ENCODE data around the gene CELSR1. TPM values are rescaled to one million over a fixed set of nuclear protein-coding genes. Genes with fewer than 3 reads are reported as not detected.

The CELSR1 gene
- total RNA-seq, 1 donor: 1.1 TPM

DNA sequence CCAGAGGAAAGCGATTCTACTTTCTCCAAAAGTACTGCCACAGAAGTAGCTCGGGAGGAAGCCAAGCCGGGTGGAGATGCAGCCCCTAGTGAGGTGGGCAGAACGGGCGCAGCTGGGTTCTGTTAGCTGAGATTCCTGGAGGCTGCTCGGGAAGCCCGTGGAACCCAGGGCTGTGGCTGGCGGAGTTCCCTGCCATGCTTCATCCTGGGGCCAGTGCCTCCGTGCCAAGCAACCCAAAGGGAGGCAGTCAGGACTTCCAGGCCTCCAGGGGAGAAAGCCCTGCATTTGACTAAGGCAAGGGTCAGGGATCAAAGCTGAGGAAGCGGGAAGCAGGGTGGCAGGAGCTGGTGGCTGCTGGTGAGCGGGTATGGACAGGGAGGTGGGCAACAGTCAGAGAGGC, 208.6 kb downstream of the CELSR1 start:
- DNase-seq (ENCODE audit: low read depth): no peak
- TF ChIP-seq, protein P1, sequence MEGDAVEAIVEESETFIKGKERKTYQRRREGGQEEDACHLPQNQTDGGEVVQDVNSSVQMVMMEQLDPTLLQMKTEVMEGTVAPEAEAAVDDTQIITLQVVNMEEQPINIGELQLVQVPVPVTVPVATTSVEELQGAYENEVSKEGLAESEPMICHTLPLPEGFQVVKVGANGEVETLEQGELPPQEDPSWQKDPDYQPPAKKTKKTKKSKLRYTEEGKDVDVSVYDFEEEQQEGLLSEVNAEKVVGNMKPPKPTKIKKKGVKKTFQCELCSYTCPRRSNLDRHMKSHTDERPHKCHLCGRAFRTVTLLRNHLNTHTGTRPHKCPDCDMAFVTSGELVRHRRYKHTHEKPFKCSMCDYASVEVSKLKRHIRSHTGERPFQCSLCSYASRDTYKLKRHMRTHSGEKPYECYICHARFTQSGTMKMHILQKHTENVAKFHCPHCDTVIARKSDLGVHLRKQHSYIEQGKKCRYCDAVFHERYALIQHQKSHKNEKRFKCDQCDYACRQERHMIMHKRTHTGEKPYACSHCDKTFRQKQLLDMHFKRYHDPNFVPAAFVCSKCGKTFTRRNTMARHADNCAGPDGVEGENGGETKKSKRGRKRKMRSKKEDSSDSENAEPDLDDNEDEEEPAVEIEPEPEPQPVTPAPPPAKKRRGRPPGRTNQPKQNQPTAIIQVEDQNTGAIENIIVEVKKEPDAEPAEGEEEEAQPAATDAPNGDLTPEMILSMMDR (IDR thresholded peaks at IDR 0.05; ENCODE audit: insufficient read depth, low read length): no peak

DNA sequence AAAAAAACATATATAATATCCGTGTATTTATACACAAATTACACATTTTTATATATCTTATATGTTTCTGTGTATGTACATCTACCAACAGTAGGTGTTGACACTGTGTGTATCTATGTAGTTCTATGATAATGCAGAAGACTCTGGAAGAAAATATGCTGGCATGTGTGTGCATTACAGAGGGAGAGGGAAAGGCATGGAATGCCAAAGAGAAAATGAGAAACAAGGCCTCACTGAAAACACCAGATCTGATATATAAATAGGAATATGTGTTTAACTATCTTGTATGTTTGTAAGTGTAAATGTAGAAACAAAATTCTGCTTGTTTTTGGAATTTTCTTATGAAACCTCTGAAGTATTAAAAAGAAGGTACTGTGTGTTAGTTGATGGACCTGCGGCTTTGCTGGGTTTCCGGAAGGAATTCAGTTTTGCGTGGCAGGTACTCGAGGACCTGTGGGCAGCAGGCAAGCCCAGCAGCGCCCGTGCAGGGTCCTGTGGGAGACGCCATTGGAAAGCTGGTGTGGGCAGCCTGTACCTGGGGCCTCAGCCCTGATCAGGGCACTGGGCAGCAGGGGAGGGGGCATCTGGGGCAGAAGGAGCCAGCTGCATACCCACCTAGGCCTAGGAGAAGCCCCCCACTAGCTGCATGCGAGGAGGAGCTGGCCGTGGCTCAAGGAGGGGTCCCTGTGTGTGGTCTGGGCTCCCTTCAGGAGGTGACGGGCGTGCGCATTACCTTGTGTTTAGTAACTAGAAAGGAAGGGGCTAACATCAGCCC, 209.5 kb downstream of the CELSR1 start:
- DNase-seq (ENCODE audit: low read depth): no peak
- no peak overlapping the region for H3K4me3 ChIP-seq (ENCODE audit: low read depth, low read length)
- TF ChIP-seq, protein P1 (IDR thresholded peaks at IDR 0.05; ENCODE audit: insufficient read depth, low read length): no peak

More for the DNA sequence above, 208.6 kb downstream of the CELSR1 start:
- H3K4me3 ChIP-seq (ENCODE audit: low read depth, low read length): no peak overlapping the region

DNA sequence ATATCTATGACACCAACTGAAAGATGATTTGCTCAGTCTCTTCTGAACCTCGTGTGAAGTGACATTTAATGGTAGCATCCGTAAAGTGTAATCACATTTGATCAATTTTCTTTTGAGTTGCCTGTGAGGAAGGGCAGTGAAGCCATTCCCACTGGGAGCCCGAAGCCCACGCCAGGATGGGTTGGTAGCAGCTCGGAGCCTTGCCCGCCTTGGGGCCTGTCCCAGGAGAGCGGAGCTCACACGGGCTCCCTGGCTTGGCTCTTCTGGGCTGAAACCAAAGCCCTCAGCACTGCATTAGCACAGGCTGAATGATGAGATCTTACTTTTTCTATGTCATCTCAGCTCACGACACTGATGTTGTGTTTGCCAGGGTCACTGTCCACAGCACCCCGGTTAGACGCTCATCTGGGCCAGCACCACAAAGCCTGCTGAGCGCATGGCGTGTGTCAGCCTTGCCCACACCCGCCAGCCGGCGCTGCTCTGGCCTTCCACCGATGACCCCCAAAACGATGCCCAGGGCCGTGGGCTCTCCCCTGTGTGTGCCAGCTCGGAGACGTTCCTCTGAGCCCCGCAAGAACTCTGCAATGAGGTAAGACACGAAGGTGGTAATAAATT, 211.2 kb downstream of the CELSR1 start:
- no peak overlapping the region for H3K4me3 ChIP-seq (ENCODE audit: low read depth, low read length)
- TF ChIP-seq, protein P1 (IDR thresholded peaks at IDR 0.05; ENCODE audit: insufficient read depth, low read length): no peak
- no peak for DNase-seq (ENCODE audit: low read depth)

DNA sequence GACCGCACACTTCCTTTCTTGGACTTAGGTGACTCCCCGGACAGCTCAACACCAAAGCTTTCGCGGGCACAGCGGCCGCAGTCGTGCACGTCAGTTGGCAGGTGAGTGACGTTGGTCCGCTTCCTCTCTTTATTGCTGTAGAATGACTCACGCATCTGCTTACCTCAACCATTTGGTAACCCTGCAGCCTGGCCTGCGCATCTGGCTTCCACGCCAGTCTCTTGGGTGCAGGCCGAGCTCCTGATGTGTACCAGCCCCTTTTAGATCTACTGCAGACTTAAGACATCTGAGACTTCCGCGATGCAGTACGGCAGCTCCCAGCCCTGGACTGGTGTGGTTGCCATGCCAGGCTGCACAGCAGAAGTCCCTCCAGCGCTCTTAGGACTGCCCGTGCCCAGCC, 214.3 kb downstream of the CELSR1 start:
- no peak overlapping the region for H3K4me3 ChIP-seq (ENCODE audit: low read depth, low read length)
- TF ChIP-seq, protein P1 (IDR thresholded peaks at IDR 0.05; ENCODE audit: insufficient read depth, low read length): no peak
- DNase-seq (ENCODE audit: low read depth): no peak

DNA sequence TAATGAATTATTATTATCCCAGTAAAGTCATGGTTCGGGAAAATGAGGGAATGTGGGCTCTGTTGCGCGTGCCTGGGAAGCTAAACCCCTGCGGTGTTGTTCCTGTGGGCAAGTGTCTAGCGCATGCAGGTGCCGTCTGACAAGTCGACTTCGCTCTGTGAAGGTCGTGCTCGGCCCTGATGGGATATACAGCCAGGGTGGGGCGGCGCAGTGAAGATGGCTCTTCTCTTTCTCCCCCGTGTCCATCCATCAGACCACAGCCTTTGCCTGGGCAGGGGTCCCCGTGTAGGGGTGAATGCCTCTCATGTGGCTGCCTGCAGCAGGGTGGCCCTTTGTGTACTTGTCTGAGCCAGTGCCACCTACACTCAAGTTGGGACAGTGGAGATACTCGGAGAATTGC, 214.7 kb downstream of the CELSR1 start:
- TF ChIP-seq, protein P1 (IDR thresholded peaks at IDR 0.05; ENCODE audit: insufficient read depth, low read length): no peak

DNA sequence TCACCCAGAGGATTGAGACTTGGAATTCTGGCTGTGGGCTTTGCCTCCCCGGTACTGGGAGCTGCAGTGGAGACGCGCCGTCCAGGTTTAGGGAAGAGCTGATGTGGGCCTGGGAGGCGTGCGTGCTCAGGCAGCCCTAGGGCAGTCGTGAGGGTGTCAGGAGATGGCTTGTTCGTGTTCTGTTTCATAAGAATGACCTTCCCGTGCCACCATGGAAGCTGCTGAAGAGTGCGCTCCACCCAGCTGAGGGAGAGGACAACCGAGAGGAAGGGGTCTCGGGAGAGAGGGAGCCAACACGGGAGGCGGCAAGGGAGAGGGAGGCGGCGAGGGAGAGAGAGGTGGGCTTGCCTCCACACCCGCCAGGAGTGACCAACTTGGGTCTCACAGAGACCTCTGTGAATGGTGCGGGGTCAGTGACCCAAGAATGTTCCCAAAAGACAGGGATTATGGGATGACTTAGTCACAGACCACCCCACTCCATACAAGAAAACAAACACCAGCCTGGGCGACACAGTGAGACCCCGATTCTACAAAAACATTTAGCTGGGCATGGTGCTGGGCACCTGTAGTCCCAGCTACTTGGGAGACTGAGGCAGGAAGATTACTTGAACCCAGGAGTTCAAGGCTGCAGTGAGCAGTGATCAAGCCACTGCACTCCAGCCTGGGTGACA, 216.6 kb downstream of the CELSR1 start:
- TF ChIP-seq, protein P1 (IDR thresholded peaks at IDR 0.05; ENCODE audit: insufficient read depth, low read length): no peak
- DNase-seq (ENCODE audit: low read depth): no peak
- H3K4me3 ChIP-seq (ENCODE audit: low read depth, low read length): no peak overlapping the region

More for the DNA sequence above, 214.7 kb downstream of the CELSR1 start:
- DNase-seq (ENCODE audit: low read depth): no peak
- H3K4me3 ChIP-seq (ENCODE audit: low read depth, low read length): no peak overlapping the region
